Sigmoid colon (tissue), 7 donors: ENCODE data around the gene RNFT2. TPM values are rescaled to one million over a fixed set of nuclear protein-coding genes. Genes with fewer than 3 reads are reported as not detected.
"Not testable (repeated sequence)": the region's sequence is repeated elsewhere in the genome, so short reads cannot be mapped to it uniquely, and the experiment has no call there.

Source experiments
- DNase-seq: peaks from one replicate; pipeline ENCODE4 v3.0.0-alpha.2; 2019
- H3K27ac ChIP-seq, 4 donors: fragments of 200-600 bp; sonication (generic); one replicate each; pipeline ENCODE4 v1.5.1; 2016 to 2019; ENCODE audit warnings: mild to moderate bottlenecking in 1 of 4
- H3K27me3 ChIP-seq, 3 donors: fragments of 200-600 bp; sonication (generic); one replicate each; pipeline ENCODE4 v1.5.1; 2019; ENCODE audit warnings: mild to moderate bottlenecking in 1 of 3
- H3K36me3 ChIP-seq, 4 donors: fragments of 200-600 bp; sonication (generic); one replicate each; pipeline ENCODE4 v1.5.1; 2016 to 2019
- H3K4me1 ChIP-seq, 4 donors: fragments of 200-600 bp; sonication (generic); one replicate each; pipeline ENCODE4 v1.5.1; 2017 to 2019
- H3K4me3 ChIP-seq, 4 donors: fragments of 200-600 bp; sonication (generic); one replicate each; pipeline ENCODE4 v1.5.1; 2017 to 2019; ENCODE audit warnings: mild to moderate bottlenecking in 2 of 4, moderate library complexity in 1 of 4
- H3K9me3 ChIP-seq, 4 donors: fragments of 200-600 bp in 3 of 4; sonication (generic) in 3 of 4; one replicate each; pipeline versions ENCODE4 v1.5.1 to v1.6.1; 2013 to 2019
- CTCF ChIP-seq, 4 experiments: fragments of 450-650 bp in 3 of 4; fragments of 200-600 bp in 1 of 4; IDR thresholded peaks; one replicate each; pipeline ENCODE4 v1.5.1; 2016 to 2019; ENCODE audit warnings: antibody characterized with exemption in 4 of 4, mild to moderate bottlenecking in 3 of 4, moderate library complexity in 2 of 4
- EP300 ChIP-seq, 4 donors: sonication (generic); formaldehyde crosslinking; IDR thresholded peaks; one replicate each; pipeline ENCODE4 v1.6.1; 2017; ENCODE audit warnings: antibody characterized with exemption in 4 of 4
- POLR2A ChIP-seq, 2 donors: fragments of 450-650 bp; IDR thresholded peaks; one replicate each; pipeline ENCODE4 v1.6.1; 2016; ENCODE audit warnings: antibody characterized with exemption in 2 of 2, mild to moderate bottlenecking in 2 of 2, moderate library complexity in 2 of 2
- POLR2AphosphoS5 ChIP-seq, 4 donors: sonication (generic); formaldehyde crosslinking; IDR thresholded peaks; one replicate each; pipeline ENCODE4 v1.6.1; 2017; ENCODE audit warnings: antibody characterized with exemption in 4 of 4
- WGBS, 2 donors: extraction: QIAGEN DNeasy Blood & Tissue Kit; methylation state at CpG; one replicate each; pipeline ENCODE4 v1.1.7; 2013; 5-methylcytosine and 5-hydroxymethylcytosine counted together
- intact Hi-C: fragments of 100-400 bp; cut with DNase I; formaldehyde crosslinking; loops from one replicate; pipeline ENCODE4 v1.15.1; 2023
- polyA plus RNA-seq, 3 donors: library from polyadenylated mRNA; stranded (reverse); fragments of 200-250 nt; gene quantifications; one replicate each; pipeline ENCODE4 v1.2.3, GENCODE V29; 2013
- total RNA-seq, 4 donors: library from RNA; depleted of rRNA; stranded (reverse); fragments of >200 nt; gene quantifications; one replicate each; pipeline ENCODE4 v1.1.0, GENCODE V29; 2016
- donor health status: healthy with polysubstance abuse.
- donor health status: Bipolar disorder and iron deficiency.
- donor health status: healthy.

The RNFT2 gene
- total and polyA plus RNA-seq, 7 donors: 0.36 to 4.3 (median 1.1) TPM

- no peaks in the 10 kb centered on the region for H3K27me3 ChIP-seq
- DNase-seq: no peak
- intact Hi-C loops: no loop called here
- TF ChIP-seq POLR2A (IDR thresholded peaks at IDR 0.05) (no peak), EP300 (IDR thresholded peaks at IDR 0.05) (no peak), POLR2AphosphoS5 (IDR thresholded peaks at IDR 0.05) (no peak), CTCF (IDR thresholded peaks at IDR 0.05) (no peak)
- H3K4me3 ChIP-seq: no peak overlapping the region
- no peaks in the 10 kb centered on the region for H3K4me1 ChIP-seq
- H3K27ac ChIP-seq: no peak overlapping the region
- H3K9me3 ChIP-seq: no peaks in the 10 kb centered on the region
- 96% methylated on average over 7 of the region's 7 CpGs for WGBS, 2 donors
- H3K36me3 ChIP-seq: no peaks in the 10 kb centered on the region
Observed at GRCh38 chr12:116784238-116784612, 46.1 kb downstream of the RNFT2 start.

GRCh38 chr12:116789562-116789961 lies 51.4 kb downstream of the RNFT2 start:
- H3K9me3 ChIP-seq, H3K27ac ChIP-seq, DNase-seq, H3K36me3 ChIP-seq, H3K27me3 ChIP-seq, intact Hi-C loops, H3K4me3 ChIP-seq, H3K4me1 ChIP-seq: not testable (repeated sequence)

GRCh38 chr12:116790066-116790465 lies 52.0 kb downstream of the RNFT2 start:
- H3K4me1 ChIP-seq: no peaks in the 10 kb centered on the region
- H3K27me3 ChIP-seq: no peaks in the 10 kb centered on the region
- no peak overlapping the region for H3K4me3 ChIP-seq
- 89 to 90% methylated on average over 1 of the region's 1 CpG for WGBS, 2 donors
- DNase-seq: no peak
- H3K36me3 ChIP-seq: no peaks in the 10 kb centered on the region
- intact Hi-C loops: no loop called here
- TF ChIP-seq POLR2A (IDR thresholded peaks at IDR 0.05): no peak
- no peak for TF ChIP-seq POLR2AphosphoS5 (IDR thresholded peaks at IDR 0.05)
- H3K9me3 ChIP-seq: no peaks in the 10 kb centered on the region
- H3K27ac ChIP-seq: no peak overlapping the region

- no peak for DNase-seq
- no peaks in the 10 kb centered on the region for H3K4me1 ChIP-seq
- no peaks in the 10 kb centered on the region for H3K36me3 ChIP-seq
- 93 to 95% methylated on average over 10 of the region's 10 CpGs for WGBS, 2 donors
- no peak for TF ChIP-seq POLR2A (IDR thresholded peaks at IDR 0.05)
- no peak for TF ChIP-seq EP300 (IDR thresholded peaks at IDR 0.05)
- TF ChIP-seq CTCF (IDR thresholded peaks at IDR 0.05): no peak
- no peak for TF ChIP-seq POLR2AphosphoS5 (IDR thresholded peaks at IDR 0.05)
- no peaks in the 10 kb centered on the region for H3K27me3 ChIP-seq
- H3K4me3 ChIP-seq: no peak overlapping the region
- intact Hi-C loops: no loop called here
- no peak overlapping the region for H3K27ac ChIP-seq
- no peaks in the 10 kb centered on the region for H3K9me3 ChIP-seq
Observed at GRCh38 chr12:116792403-116792802, 54.3 kb downstream of the RNFT2 start.

- H3K27ac ChIP-seq: no peak overlapping the region
- H3K27me3 ChIP-seq: no peaks in the 10 kb centered on the region
- H3K4me3 ChIP-seq: no peak overlapping the region
- H3K36me3 ChIP-seq: no peaks in the 10 kb centered on the region
- TF ChIP-seq POLR2A (IDR thresholded peaks at IDR 0.05): no peak
- TF ChIP-seq POLR2AphosphoS5 (IDR thresholded peaks at IDR 0.05): no peak
- no peak for TF ChIP-seq EP300 (IDR thresholded peaks at IDR 0.05)
- no peak for TF ChIP-seq CTCF (IDR thresholded peaks at IDR 0.05)
- H3K4me1 ChIP-seq: no peaks in the 10 kb centered on the region
- no peak for DNase-seq
- peaks cover 0 to 3% (median 1%) of the 10 kb centered on the region in 4 donors for H3K9me3 ChIP-seq
- intact Hi-C loops: no loop called here
- WGBS, 2 donors: 23 to 67% methylated on average over 4 of the region's 4 CpGs
Observed at GRCh38 chr12:116794725-116795124, 56.6 kb downstream of the RNFT2 start.

- intact Hi-C loops: no loop called here
- Histone ChIP-seq H3K27me3 (no peaks in the 10 kb centered on the region), H3K4me3 (no peak overlapping the region), H3K4me1 (no peaks in the 10 kb centered on the region), H3K9me3 (peaks cover 0 to 3% (median 1%) of the 10 kb centered on the region in 4 donors), H3K36me3 (no peaks in the 10 kb centered on the region), H3K27ac (no peak overlapping the region)
- no peak for TF ChIP-seq POLR2AphosphoS5 (IDR thresholded peaks at IDR 0.05)
- TF ChIP-seq CTCF (IDR thresholded peaks at IDR 0.05): no peak
- 93 to 97% methylated on average over 6 of the region's 6 CpGs for WGBS, 2 donors
- DNase-seq: no peak
Observed at GRCh38 chr12:116797885-116798284, 59.8 kb downstream of the RNFT2 start.
